Measurements from ENCODE around the gene AKAP7.

- peak; percentile 55 for TF ChIP-seq CTCF (IDR thresholded peaks at IDR 0.05; ENCODE audit: low read length)
- TF ChIP-seq EZH2 (optimal IDR thresholded peaks at IDR 0.05; ENCODE audit: low read depth, low read length): no peak
These were observed 18.4 kb upstream of the AKAP7 start for GRCh38 chr6:131116755-131117360.

Data from MM.1S (cell line).